GM23338 (cell line): ENCODE measurements around the gene LMOD1. TPM values are rescaled to one million over a fixed set of nuclear protein-coding genes. Genes with fewer than 3 reads are reported as not detected.

Source experiments
- ATAC-seq: fragments of 200-7000 bp; cut with Tn5 transposase; 3 replicates; pipeline ENCODE4 v1.9.1; 2020
- DNase-seq: peaks from one replicate; pipeline ENCODE4 v3.0.0-alpha.2; 2015; ENCODE audit warnings: low spot score
- H2AFZ ChIP-seq: fragments of 200-600 bp; sonication (generic); 2 replicates; pipeline ENCODE4 v1.8.0; 2016; ENCODE audit warnings: antibody characterized with exemption, mild to moderate bottlenecking, moderate library complexity
- H3F3A ChIP-seq: fragments of 200-600 bp; sonication (generic); replicated peaks from 2 replicates; pipeline ENCODE4 v1.8.0; 2017; ENCODE audit warnings: antibody characterized with exemption, mixed run types, low read depth
- H3K27ac ChIP-seq: fragments of 200-600 bp; sonication (generic); 2 replicates; pipeline ENCODE4 v1.6.1; 2016; ENCODE audit warnings: low read depth
- H3K27me3 ChIP-seq: fragments of 200-600 bp; sonication (generic); 2 replicates; pipeline ENCODE4 v1.8.0; 2016; ENCODE audit warnings: mild to moderate bottlenecking, mixed run types, moderate library complexity; ENCODE audit not compliant: insufficient read depth
- H3K36me3 ChIP-seq: fragments of 200-600 bp; sonication (generic); 2 replicates; pipeline ENCODE4 v1.8.0; 2016; ENCODE audit warnings: mild to moderate bottlenecking; ENCODE audit not compliant: insufficient read depth
- H3K4me1 ChIP-seq: fragments of 200-600 bp; sonication (generic); 2 replicates; pipeline ENCODE4 v1.8.0; 2016; ENCODE audit warnings: mild to moderate bottlenecking, moderate library complexity; ENCODE audit not compliant: insufficient read depth
- H3K4me2 ChIP-seq: fragments of 200-600 bp; sonication (generic); 2 replicates; pipeline ENCODE4 v1.7.1; 2017; ENCODE audit warnings: mixed run types
- H3K4me3 ChIP-seq: fragments of 200-600 bp; sonication (generic); 2 replicates; pipeline ENCODE4 v1.6.1; 2016; ENCODE audit warnings: mixed run types
- H3K79me2 ChIP-seq: fragments of 200-600 bp; sonication (generic); replicated peaks from 2 replicates; pipeline ENCODE4 v1.8.0; 2017; ENCODE audit warnings: mild to moderate bottlenecking; ENCODE audit not compliant: insufficient read depth
- H3K9me2 ChIP-seq: fragments of 200-600 bp; sonication (generic); 2 replicates; pipeline ENCODE4 v1.8.0; 2017; ENCODE audit not compliant: insufficient read depth
- H4K20me1 ChIP-seq: fragments of 200-600 bp; sonication (generic); replicated peaks from 2 replicates; pipeline ENCODE4 v1.8.0; 2017; ENCODE audit warnings: mild to moderate bottlenecking; ENCODE audit not compliant: insufficient read depth
- H3K27ac Mint-ChIP-seq: 2 replicates; pipeline ENCODE4 v1.8.0; 2020; ENCODE audit warnings: inconsistent platforms, mild to moderate bottlenecking, moderate library complexity, mixed read lengths
- H3K27me3 Mint-ChIP-seq: 3 replicates; pipeline ENCODE4 v1.8.0; 2022; ENCODE audit warnings: low read depth, mild to moderate bottlenecking, moderate library complexity, mixed read lengths, inconsistent platforms; ENCODE audit not compliant: insufficient read depth, poor library complexity
- H3K36me3 Mint-ChIP-seq: 3 replicates; pipeline ENCODE4 v1.8.0; 2021; ENCODE audit warnings: low read depth, mild to moderate bottlenecking, inconsistent platforms, moderate library complexity, mixed read lengths
- H3K4me1 Mint-ChIP-seq: 3 replicates; pipeline ENCODE4 v1.8.0; 2020; ENCODE audit warnings: mild to moderate bottlenecking, inconsistent platforms, mixed read lengths
- H3K4me3 Mint-ChIP-seq: 3 replicates; pipeline ENCODE4 v1.8.0; 2021; ENCODE audit warnings: moderate library complexity, mild to moderate bottlenecking, inconsistent platforms, mixed read lengths
- H3K9me3 Mint-ChIP-seq: 3 replicates; pipeline ENCODE4 v1.8.0; 2020; ENCODE audit warnings: moderate library complexity, mild to moderate bottlenecking, inconsistent platforms, mixed read lengths
- JUNB ChIP-seq: IDR thresholded peaks from one replicate; pipeline ENCODE4 v1.6.1; 2016; ENCODE audit warnings: antibody characterized with exemption; ENCODE audit not compliant: unreplicated experiment
- NANOG ChIP-seq: IDR thresholded peaks from 2 replicates; pipeline ENCODE4 v1.6.1; 2016; ENCODE audit warnings: antibody characterized with exemption, borderline replicate concordance
- STAT1 ChIP-seq: IDR thresholded peaks from one replicate; pipeline ENCODE4 v1.6.1; 2016; ENCODE audit warnings: antibody characterized with exemption; ENCODE audit not compliant: unreplicated experiment
- ZNF114 ChIP-seq: fragments of 250-450 bp; sonication (Bioruptor Pico); IDR thresholded peaks from 2 replicates; pipeline ENCODE4 v1.5.0; 2020; ENCODE audit warnings: mild to moderate bottlenecking, moderate library complexity
- ZNF331 ChIP-seq: fragments of 250-450 bp; sonication (Bioruptor Pico); IDR thresholded peaks from 2 replicates; pipeline ENCODE4 v1.5.0; 2020; ENCODE audit warnings: low read depth, mild to moderate bottlenecking, moderate library complexity
- polyA plus RNA-seq: library from polyadenylated mRNA; unstranded; fragments of >200 nt; fragmentation: Nextera tagmentation; extraction: Ambion mirVana; gene quantifications from 2 replicates; pipeline ENCODE4 v1.2.1, GENCODE V29; 2016
- total RNA-seq: library from RNA; depleted of rRNA; stranded (reverse); fragments of >200 nt; shearing (Covaris generic); gene quantifications from 2 replicates; pipeline ENCODE4 v1.2.3, GENCODE V29; 2014
- TF ChIP-seq, protein P1 (sequence below): IDR thresholded peaks from one replicate; pipeline ENCODE4 v1.6.1; 2018; ENCODE audit warnings: antibody characterized with exemption; ENCODE audit not compliant: unreplicated experiment
- TF ChIP-seq, protein P2 (sequence below), 2 experiments: fragments of 200-600 bp in 1 of 2; sonication (generic) in 1 of 2; conservative IDR thresholded peaks; 2 replicates each; pipeline versions ENCODE4 v1.5.1 to v1.6.1; 2016 to 2017; ENCODE audit warnings: antibody characterized with exemption in 2 of 2, low read depth in 2 of 2, mild to moderate bottlenecking in 2 of 2, moderate library complexity in 1 of 2
- TF ChIP-seq, protein P3 (sequence below): fragments of 250-450 bp; sonication (Bioruptor Pico); IDR thresholded peaks from 2 replicates; pipeline ENCODE4 v1.5.0; 2020; ENCODE audit warnings: mild to moderate bottlenecking, moderate library complexity

Gene LMOD1
- total and polyA plus RNA-seq, 2 experiments from 2014 or later, result 0.74 to 1.7 TPM

DNA sequence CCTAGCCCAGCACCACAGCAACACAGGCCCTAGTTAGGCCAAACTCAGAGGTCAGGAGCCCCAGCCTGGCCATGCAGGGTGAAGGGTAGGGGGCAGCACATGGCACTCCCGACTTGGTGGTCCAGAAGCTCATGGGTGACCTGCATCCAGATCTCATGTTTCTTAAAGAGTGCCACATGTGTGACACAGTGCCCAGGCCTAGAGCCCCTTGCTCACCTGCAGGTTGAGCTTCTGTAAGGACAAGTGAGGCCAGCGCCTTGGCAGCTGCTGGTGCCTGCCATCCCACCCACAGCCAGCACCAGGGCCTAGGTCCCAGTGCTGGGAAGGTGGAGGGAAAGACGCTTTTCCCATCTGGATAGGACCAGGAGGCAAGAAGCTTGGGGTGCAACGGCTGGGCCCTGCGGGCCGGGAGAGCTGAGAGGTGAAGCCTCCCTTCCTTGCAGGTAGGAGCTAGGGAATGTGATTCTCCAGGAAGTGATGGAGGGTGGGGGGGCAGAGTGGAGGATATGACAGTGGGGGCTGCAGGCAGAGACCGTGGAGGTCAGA is 51.2 kb downstream of the LMOD1 start (continued):
- no peak for TF ChIP-seq NANOG
- TF ChIP-seq ZNF114 (CRISPR knock-in tag), result no peak
- TF ChIP-seq, protein P1, sequence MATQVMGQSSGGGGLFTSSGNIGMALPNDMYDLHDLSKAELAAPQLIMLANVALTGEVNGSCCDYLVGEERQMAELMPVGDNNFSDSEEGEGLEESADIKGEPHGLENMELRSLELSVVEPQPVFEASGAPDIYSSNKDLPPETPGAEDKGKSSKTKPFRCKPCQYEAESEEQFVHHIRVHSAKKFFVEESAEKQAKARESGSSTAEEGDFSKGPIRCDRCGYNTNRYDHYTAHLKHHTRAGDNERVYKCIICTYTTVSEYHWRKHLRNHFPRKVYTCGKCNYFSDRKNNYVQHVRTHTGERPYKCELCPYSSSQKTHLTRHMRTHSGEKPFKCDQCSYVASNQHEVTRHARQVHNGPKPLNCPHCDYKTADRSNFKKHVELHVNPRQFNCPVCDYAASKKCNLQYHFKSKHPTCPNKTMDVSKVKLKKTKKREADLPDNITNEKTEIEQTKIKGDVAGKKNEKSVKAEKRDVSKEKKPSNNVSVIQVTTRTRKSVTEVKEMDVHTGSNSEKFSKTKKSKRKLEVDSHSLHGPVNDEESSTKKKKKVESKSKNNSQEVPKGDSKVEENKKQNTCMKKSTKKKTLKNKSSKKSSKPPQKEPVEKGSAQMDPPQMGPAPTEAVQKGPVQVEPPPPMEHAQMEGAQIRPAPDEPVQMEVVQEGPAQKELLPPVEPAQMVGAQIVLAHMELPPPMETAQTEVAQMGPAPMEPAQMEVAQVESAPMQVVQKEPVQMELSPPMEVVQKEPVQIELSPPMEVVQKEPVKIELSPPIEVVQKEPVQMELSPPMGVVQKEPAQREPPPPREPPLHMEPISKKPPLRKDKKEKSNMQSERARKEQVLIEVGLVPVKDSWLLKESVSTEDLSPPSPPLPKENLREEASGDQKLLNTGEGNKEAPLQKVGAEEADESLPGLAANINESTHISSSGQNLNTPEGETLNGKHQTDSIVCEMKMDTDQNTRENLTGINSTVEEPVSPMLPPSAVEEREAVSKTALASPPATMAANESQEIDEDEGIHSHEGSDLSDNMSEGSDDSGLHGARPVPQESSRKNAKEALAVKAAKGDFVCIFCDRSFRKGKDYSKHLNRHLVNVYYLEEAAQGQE, result no peak

DNA sequence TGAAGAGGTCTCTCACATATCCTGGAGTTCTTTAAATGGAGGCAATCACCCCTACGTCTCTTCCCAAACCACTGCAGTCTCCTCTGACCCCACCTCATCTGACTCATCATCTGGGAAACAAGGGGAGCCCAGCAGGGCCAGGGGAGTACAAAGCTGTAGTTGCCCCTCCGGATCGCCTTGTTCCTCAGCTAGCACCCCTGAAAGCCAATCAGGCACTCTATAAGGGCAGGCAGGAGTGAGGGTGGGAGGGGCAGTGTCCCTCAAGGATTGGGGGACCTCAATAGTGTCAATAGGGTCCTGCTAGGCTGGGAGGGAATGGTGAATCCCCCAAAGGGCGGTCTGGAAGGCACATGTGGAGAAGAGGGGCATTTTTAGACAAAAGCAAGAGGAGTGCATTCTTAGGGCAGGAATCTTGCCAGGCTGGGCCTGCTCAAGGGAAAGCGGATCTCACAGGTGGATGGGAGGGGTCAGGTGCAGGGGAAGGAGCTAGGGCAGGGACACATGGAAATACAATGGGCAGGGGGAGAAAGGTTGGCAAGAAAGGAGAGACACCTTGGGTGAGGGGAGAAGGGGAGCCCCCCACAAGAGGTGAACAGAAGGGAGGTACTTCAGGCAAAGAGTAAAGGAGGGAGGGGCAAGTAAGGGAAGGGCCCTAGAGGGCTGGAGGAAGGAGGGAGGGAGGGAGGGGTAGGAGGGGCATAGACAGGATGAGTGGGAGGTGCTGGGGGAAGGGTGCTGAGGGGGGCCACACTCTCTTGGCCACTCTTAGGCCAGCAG is 51.8 kb downstream of the LMOD1 start:
- Histone ChIP-seq H3K4me1 (peaks cover 16% of the 10 kb centered on the region), H3K79me2 (no peaks in the 10 kb centered on the region), H4K20me1 (no peaks in the 10 kb centered on the region), H3K27me3 (peaks cover 8% of the 10 kb centered on the region), H3K4me3 (0 out of 2 replicates have a peak overlapping the region, but pooled peaks have one; percentile 1), H2AFZ (peak overlapping the region; percentile 47; the same call in 1 of the 2 replicates), H3F3A (no peaks in the 10 kb centered on the region), H3K36me3 (no peaks in the 10 kb centered on the region), H3K9me2 (0 out of 2 replicates have a peak, but pooled peaks cover 2% of the 10 kb centered on the region), H3K4me2 (peak overlapping the region; percentile 23; the same call in 1 of the 2 replicates), H3K27ac (no peak overlapping the region)
- Mint-ChIP-seq H3K4me1 (peaks cover 38% of the 10 kb centered on the region), H3K4me3 (no peak overlapping the region; the same call in 2 of the 3 replicates), H3K27me3 (peaks cover 16% of the 10 kb centered on the region), H3K36me3 (no peaks in the 10 kb centered on the region), H3K27ac (0 out of 2 replicates have a peak overlapping the region, but pooled peaks have one; percentile 61), H3K9me3 (no peaks in the 10 kb centered on the region)
- peak; percentile 24 for ATAC-seq
- peak; percentile 57 for DNase-seq
- TF ChIP-seq ZNF331 (CRISPR knock-in tag) (no peak), NANOG (no peak), STAT1 (no peak), JUNB (no peak)
- TF ChIP-seq, protein P2, sequence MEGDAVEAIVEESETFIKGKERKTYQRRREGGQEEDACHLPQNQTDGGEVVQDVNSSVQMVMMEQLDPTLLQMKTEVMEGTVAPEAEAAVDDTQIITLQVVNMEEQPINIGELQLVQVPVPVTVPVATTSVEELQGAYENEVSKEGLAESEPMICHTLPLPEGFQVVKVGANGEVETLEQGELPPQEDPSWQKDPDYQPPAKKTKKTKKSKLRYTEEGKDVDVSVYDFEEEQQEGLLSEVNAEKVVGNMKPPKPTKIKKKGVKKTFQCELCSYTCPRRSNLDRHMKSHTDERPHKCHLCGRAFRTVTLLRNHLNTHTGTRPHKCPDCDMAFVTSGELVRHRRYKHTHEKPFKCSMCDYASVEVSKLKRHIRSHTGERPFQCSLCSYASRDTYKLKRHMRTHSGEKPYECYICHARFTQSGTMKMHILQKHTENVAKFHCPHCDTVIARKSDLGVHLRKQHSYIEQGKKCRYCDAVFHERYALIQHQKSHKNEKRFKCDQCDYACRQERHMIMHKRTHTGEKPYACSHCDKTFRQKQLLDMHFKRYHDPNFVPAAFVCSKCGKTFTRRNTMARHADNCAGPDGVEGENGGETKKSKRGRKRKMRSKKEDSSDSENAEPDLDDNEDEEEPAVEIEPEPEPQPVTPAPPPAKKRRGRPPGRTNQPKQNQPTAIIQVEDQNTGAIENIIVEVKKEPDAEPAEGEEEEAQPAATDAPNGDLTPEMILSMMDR (conservative IDR thresholded peaks at IDR 0.05; ENCODE audit: low read depth in 2 of 2), result no peak
- TF ChIP-seq, protein P3, sequence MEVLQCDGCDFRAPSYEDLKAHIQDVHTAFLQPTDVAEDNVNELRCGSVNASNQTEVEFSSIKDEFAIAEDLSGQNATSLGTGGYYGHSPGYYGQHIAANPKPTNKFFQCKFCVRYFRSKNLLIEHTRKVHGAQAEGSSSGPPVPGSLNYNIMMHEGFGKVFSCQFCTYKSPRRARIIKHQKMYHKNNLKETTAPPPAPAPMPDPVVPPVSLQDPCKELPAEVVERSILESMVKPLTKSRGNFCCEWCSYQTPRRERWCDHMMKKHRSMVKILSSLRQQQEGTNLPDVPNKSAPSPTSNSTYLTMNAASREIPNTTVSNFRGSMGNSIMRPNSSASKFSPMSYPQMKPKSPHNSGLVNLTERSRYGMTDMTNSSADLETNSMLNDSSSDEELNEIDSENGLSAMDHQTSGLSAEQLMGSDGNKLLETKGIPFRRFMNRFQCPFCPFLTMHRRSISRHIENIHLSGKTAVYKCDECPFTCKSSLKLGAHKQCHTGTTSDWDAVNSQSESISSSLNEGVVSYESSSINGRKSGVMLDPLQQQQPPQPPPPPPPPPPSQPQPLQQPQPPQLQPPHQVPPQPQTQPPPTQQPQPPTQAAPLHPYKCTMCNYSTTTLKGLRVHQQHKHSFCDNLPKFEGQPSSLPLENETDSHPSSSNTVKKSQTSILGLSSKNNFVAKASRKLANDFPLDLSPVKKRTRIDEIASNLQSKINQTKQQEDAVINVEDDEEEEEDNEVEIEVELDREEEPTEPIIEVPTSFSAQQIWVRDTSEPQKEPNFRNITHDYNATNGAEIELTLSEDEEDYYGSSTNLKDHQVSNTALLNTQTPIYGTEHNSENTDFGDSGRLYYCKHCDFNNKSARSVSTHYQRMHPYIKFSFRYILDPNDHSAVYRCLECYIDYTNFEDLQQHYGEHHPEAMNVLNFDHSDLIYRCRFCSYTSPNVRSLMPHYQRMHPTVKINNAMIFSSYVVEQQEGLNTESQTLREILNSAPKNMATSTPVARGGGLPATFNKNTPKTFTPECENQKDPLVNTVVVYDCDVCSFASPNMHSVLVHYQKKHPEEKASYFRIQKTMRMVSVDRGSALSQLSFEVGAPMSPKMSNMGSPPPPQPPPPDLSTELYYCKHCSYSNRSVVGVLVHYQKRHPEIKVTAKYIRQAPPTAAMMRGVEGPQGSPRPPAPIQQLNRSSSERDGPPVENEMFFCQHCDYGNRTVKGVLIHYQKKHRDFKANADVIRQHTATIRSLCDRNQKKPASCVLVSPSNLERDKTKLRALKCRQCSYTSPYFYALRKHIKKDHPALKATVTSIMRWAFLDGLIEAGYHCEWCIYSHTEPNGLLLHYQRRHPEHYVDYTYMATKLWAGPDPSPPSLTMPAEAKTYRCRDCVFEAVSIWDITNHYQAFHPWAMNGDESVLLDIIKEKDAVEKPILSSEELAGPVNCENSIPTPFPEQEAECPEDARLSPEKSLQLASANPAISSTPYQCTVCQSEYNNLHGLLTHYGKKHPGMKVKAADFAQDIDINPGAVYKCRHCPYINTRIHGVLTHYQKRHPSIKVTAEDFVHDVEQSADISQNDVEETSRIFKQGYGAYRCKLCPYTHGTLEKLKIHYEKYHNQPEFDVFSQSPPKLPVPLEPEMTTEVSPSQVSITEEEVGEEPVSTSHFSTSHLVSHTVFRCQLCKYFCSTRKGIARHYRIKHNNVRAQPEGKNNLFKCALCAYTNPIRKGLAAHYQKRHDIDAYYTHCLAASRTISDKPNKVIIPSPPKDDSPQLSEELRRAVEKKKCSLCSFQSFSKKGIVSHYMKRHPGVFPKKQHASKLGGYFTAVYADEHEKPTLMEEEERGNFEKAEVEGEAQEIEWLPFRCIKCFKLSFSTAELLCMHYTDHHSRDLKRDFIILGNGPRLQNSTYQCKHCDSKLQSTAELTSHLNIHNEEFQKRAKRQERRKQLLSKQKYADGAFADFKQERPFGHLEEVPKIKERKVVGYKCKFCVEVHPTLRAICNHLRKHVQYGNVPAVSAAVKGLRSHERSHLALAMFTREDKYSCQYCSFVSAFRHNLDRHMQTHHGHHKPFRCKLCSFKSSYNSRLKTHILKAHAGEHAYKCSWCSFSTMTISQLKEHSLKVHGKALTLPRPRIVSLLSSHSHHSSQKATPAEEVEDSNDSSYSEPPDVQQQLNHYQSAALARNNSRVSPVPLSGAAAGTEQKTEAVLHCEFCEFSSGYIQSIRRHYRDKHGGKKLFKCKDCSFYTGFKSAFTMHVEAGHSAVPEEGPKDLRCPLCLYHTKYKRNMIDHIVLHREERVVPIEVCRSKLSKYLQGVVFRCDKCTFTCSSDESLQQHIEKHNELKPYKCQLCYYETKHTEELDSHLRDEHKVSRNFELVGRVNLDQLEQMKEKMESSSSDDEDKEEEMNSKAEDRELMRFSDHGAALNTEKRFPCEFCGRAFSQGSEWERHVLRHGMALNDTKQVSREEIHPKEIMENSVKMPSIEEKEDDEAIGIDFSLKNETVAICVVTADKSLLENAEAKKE, result no peak
